Activated CD4-positive, CD25-positive, alpha-beta regulatory T cell (primary cell): ENCODE data around the gene SPINK1.
"Not testable (repeated sequence)": the region's sequence is repeated elsewhere in the genome, so short reads cannot be mapped to it uniquely, and the experiment has no call there.

Experiments used
- DNase-seq, 4 experiments: peaks; one replicate each; lab custom pipeline; 2025; lab: John Stamatoyannopoulos, UW

SPINK1 gene

GRCh38 chr5:147854894-147855773 lies 23.7 kb upstream of the SPINK1 start:
- DNase-seq = no peak

GRCh38 chr5:147854331-147854730 lies 22.9 kb upstream of the SPINK1 start:
- no peak for DNase-seq

DNA sequence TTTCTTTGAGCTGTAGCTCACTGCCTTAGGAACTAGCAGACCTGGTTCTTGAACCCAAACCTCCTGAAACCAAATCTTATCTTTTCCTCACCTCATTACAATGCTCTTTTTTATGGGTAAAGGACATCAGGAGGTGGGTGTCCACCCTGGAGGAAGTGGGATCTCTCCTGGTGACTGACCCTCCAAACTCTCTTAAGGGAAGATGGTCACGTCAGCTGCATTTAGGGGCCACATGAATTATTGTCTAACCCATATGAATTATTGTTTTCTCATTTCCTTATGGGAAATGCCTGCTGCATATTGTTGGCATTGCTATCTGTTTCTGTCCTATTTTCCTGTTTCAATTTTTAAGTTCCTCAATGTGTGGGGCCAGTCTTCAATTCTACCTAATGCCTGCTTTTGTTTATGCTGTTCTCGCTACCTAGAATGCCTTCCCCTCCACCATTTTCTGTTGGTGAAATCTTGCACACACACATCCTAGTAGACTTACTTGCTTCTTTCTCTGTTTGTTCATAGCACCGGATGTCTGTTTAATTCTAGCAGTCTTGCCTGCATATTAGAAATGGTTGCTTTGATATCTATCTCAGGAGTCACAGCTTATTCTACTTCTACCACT lies 22.0 kb upstream of the SPINK1 start:
- DNase-seq = no peak

DNA sequence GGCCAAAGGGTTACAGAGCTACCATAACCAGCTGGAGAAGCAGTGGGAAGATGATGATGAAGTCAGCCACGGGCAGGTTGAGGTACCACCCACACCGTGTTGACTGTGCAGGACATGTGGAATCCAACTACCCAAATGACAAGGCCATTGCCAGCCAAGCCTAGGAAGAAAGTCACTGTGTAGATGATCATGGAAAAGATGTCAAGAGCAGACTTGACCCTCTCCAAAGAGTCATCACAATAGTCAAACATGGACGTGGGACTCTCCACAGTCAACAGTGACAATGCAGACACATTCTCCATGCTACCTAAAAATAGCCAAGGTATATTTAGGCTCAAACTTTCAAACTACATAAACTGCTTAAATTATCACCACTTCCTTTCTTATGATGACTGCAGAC lies 20.9 kb upstream of the SPINK1 start:
- no peak for DNase-seq

DNA sequence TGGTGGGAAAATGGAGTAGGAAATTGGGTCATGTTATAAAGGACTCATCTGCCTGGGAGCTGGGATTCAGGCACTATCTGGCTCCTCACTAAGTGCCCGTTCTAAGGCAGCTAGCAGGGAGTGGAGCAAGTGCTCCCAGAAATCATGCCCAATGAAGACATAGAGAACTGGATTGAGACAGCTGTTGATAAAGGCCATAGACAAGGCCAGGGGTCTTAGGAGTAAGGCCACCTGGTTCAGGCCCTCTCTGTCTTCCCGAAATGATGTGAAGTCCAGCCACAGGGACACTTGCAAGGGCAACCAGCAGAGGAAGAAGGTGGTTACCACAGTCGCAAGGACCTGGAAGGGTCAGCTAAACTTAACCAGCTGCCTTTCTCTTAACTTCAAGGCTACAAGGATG lies 20.1 kb upstream of the SPINK1 start:
- DNase-seq = no peak

- no peak for DNase-seq
Observed at GRCh38 chr5:147849226-147849625, 17.8 kb upstream of the SPINK1 start.

GRCh38 chr5:147845618-147846017 lies 14.1 kb upstream of the SPINK1 start:
- DNase-seq = no peak

DNA sequence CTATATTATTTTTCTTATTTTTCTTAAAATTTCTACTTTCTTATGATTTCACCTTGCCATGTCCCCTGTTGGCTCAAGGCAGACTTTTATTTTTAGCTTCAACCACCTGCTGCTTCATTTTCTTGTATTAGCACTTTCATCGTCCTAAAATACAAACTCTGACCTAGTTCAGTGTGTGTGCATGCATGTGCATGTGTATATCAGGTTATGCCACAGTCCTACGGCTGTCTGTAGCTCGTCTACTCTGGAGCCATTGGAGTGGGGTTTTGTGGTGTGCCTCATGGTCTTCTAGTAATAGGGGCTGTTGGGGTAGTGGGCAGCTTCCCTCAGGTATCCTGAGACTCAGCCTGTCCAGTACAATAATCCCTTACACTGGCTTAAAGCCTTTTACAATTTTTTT lies 13.4 kb upstream of the SPINK1 start:
- no peak for DNase-seq

DNA sequence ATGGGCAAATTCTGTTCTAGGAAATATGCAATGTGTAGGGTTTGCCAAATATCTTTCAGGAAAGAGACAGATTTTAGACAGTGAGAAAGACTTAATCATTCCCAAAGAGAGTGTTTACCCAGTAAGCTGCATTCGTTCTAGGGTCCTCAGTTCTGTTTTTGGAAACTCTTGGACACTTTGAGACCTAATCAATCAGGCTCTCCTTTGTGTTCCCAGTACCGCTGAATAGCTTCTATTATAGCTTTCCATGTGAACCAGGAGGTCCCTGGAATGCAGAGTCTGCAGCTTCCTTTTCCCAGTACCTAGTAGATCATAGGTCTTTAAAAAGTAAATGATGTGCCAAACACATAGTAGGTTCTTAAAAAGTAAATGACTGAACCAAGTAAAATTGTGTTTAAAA lies 11.4 kb upstream of the SPINK1 start:
- no peak for DNase-seq

DNA sequence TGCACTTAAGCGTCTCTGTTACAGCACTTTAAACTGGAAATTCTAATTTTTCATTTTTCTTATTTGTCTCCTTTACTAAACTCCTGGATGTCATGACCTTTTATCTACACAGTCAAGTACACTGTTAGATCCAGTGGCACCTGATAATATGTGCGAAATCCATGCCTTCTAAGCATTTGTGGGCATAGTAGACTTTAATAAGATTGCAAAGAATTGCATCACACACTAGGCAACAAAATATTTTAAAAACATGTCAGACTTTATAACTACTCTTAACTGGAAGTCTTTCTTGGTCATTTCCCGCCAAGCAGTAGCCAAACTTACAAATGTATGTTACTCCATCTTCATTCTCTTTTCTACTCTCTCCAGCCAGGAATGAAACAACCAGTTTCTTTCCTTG lies 5.0 kb upstream of the SPINK1 start:
- no peak for DNase-seq

DNA sequence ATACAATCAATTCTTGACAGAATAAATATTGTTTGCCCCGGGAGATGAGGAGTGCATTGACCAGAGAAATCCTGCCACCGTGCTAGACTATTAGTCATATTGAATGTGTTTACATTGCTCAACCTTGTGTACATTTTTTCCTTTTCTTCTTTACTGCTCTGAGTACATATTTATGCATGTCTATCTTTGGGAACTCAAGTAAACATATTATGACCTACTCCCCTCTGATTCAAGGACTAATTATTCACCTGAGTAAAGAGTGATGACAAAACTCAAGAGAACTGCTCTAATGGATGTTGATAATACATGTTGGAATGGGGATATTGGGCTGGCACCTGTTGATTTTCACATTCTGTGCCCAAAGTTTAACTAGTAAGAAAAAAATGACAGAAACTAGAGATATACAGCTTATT lies 3.9 kb upstream of the SPINK1 start:
- no peak for DNase-seq

- no peak for DNase-seq
Observed at GRCh38 chr5:147832541-147832940, 1.1 kb upstream of the SPINK1 start.

GRCh38 chr5:147830035-147830434 lies 1.4 kb downstream of the SPINK1 start:
- DNase-seq = no peak

- not testable (repeated sequence) for DNase-seq
Observed at GRCh38 chr5:147827017-147827416, 4.5 kb downstream of the SPINK1 start.

GRCh38 chr5:147826361-147826760 lies 5.1 kb downstream of the SPINK1 start:
- no peak for DNase-seq

DNA sequence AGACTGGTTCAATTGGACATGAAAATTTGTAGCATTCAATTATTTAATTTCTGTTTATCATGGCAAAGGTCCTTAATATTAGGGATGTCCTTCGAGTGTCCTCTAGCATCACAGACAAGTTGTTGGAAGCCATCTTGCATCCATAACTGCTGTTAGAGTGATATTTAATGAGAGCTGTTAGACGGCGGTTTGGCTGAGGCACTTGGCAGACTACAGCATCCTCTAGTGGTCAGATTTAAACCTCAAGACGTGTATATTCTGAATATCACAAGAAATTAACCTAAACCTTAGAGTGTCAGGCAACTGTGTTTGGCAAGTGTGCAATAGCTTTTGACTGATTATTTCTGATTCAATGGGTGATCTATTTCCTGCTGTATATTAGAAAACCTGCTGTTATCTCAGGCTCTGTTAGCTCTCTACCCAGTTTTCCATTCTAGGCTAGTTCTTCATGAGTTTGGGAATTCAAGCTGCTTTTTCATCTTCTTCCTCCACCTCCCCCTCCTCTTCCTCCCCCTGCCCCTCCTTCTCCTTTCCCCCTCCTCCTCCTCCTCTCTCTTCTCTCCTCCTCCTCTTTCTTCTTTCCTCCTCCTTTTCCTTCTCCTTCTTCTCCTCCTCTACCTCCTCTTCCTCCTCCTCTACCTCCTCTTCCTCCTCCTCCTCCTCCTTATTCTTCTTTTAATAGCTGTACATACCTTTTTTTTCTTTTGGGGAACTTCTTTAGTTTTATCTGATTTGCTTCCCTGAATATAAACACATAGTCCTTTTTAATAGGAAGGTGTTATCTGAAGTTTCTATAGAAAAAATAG lies 8.6 kb downstream of the SPINK1 start:
- no peak for DNase-seq

- not testable (repeated sequence) for DNase-seq
Observed at GRCh38 chr5:147822222-147822621, 9.2 kb downstream of the SPINK1 start.

DNA sequence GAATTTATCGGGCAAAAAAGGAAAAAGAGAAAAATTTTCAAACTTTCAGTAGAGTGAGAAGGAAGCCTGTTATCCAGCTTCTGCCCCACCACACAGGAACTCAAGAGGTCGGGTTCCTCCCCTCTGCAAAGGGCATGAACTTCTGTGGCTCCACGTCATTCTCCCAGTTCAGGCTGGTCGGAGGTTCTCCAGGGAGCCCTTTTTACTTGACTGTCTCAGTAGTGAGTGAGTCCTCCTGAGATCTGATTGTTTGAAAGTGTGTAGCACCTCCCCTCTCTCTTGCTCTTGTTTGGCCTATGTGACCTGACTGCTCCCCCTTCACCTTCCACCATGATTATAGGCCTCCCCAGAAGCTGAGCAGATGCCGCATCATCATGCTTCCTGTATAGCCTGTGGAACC lies 9.7 kb downstream of the SPINK1 start:
- DNase-seq = no peak

GRCh38 chr5:147819261-147819770 lies 12.2 kb downstream of the SPINK1 start:
- no peak for DNase-seq

DNA sequence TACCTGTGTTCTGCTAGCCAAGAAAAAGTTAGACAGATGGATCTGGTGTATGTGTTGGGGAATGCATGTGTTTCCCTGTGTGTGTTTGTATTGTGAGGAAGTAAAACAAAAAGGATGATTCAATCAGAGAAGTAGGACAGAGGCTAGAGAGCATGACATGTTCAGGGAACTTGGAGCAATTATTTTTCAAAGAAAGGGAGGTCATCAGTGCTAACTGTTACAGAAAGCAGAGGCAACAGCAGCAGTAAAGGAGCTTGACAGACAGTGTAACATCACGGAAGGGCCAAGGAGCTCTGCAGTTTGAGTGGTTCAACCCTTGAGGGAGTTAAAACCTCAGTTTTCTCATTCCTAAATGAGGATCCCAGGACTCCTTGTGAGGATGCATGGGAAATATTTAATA lies 13.2 kb downstream of the SPINK1 start:
- no peak for DNase-seq

DNA sequence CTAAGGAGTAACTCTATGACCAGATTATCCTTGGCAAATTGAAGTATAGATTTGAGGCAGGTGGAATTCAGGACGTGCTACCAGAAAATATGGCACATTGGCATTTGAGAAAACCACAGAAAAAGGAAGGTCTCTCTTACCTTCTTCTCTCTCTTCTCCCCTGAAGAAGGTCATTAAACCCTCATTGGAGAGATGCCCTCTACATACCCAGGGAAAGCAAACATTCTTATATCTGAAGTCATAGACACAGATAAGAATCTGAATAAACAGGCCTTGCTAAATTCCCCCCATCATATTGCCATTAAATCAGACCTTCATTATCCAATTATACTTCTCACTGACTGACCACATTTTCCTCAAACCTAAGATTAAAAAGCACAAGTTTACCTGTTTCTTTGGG lies 17.8 kb downstream of the SPINK1 start:
- no peak for DNase-seq

GRCh38 chr5:147809830-147810666 lies 21.4 kb downstream of the SPINK1 start:
- no peak for DNase-seq
